ENCODE measurements around the gene SNW1.
"Not testable (repeated sequence)": the region's sequence is repeated elsewhere in the genome, so short reads cannot be mapped to it uniquely, and the experiment has no call there.

Gene SNW1

GRCh38 chr14:77747425-77747824 lies 13.5 kb downstream of the SNW1 start:
- not testable (repeated sequence) for DNase-seq

GRCh38 chr14:77746064-77746702 lies 14.8 kb downstream of the SNW1 start:
- DNase-seq: no peak

- DNase-seq: no peak
Measured at GRCh38 chr14:77741438-77741837, 19.5 kb downstream of the SNW1 start.

- DNase-seq: no peak
Measured at GRCh38 chr14:77738559-77739250, 22.3 kb downstream of the SNW1 start.

- DNase-seq: no peak
Measured at GRCh38 chr14:77730976-77731497, 29.9 kb downstream of the SNW1 start.

GRCh38 chr14:77722301-77722700 lies 38.7 kb downstream of the SNW1 start:
- DNase-seq: no peak

GRCh38 chr14:77721437-77721836 lies 39.5 kb downstream of the SNW1 start:
- DNase-seq: no peak

GRCh38 chr14:77717608-77718305 lies 43.2 kb downstream of the SNW1 start:
- DNase-seq: no peak

- DNase-seq: no peak
Measured at GRCh38 chr14:77714926-77715325, 46.0 kb downstream of the SNW1 start.

- DNase-seq: no peak
Measured at GRCh38 chr14:77710364-77710763, 50.6 kb downstream of the SNW1 start.

- DNase-seq: no peak
Measured at GRCh38 chr14:77709412-77709811, 51.5 kb downstream of the SNW1 start.

GRCh38 chr14:77708749-77709148 lies 52.2 kb downstream of the SNW1 start:
- no peak for DNase-seq

GRCh38 chr14:77707724-77708408 lies 53.1 kb downstream of the SNW1 start, which contains the start of the genes ALKBH1 and SLIRP:
Gene ALKBH1, minus strand, starts transcription at chr14:77708023. Its CDS starts 19 bp downstream, at chr14:77708004.
Gene SLIRP, plus strand, starts transcription at chr14:77708103. Its CDS starts 9 bp downstream, at chr14:77708112.
- DNase-seq: peak; percentile 92

- no peak for DNase-seq
Measured at GRCh38 chr14:77707355-77707723, 53.6 kb downstream of the SNW1 start.

GRCh38 chr14:77691259-77691658 lies 69.7 kb downstream of the SNW1 start:
- DNase-seq: no peak

GRCh38 chr14:77682158-77682553 lies 78.8 kb downstream of the SNW1 start:
- no peak for DNase-seq

GRCh38 chr14:77681196-77682157 lies 79.5 kb downstream of the SNW1 start:
- DNase-seq: no peak

GRCh38 chr14:77674931-77675330 lies 86.0 kb downstream of the SNW1 start:
- no peak for DNase-seq

- no peak for DNase-seq
Measured at GRCh38 chr14:77673193-77673592, 87.8 kb downstream of the SNW1 start.
